NB4 (cell line): ENCODE results near the gene AQP1.

ENCODE experiments used
- CTCF ChIP-seq: IDR thresholded peaks from one replicate; pipeline ENCODE4 v1.5.1; 2012; ENCODE audit warnings: low read depth, low read length
- MAX ChIP-seq: IDR thresholded peaks from 2 replicates; pipeline ENCODE4 v1.6.1; 2011; ENCODE audit warnings: low read depth, low read length
- POLR2A ChIP-seq: IDR thresholded peaks from 2 replicates; pipeline ENCODE4 v1.6.1; 2011; ENCODE audit warnings: mild to moderate bottlenecking; ENCODE audit not compliant: insufficient read length; ENCODE audit errors: extremely low read depth

GRCh38 chr7:30922596-30922995 lies 10.9 kb downstream of the AQP1 start:
- TF ChIP-seq CTCF (no peak), POLR2A (no peak), MAX (no peak)
